HG03354 (cell line): ENCODE data around the gene WWOX.

Experiments used
- ATAC-seq: cut with Tn5 transposase; IDR thresholded peaks from one replicate; pipeline ENCODE4 v1.9.1; 2021; ENCODE audit warnings: mild to moderate bottlenecking; ENCODE audit not compliant: unreplicated experiment, poor library complexity, severe bottlenecking

The WWOX gene

DNA sequence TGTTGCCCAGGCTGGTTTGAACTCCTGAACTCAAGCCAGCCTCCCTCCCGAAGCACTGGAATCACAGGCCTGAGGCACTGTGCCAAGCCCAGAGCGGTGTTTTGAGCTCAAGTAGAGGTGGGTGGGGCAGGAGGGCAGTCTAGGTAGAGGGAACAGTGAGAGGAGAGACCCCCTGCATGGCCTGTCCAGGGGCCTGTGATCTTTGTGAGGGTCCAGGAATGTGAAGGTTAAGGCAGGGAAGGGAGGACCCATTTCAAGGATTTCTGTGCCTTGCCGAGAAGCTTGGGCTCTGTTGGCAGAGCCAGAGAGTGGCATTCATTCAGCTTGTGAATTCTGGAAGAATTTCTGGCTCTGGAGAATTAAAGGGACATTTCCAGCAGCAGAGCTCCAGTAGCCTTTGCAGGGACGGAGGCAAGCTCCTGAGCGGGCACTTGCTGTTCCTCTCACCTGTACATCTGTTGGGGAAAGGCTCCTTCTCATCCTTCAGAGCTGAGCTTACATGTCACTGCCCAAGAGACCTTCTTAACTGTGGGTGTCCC lies 2.7 kb downstream of the WWOX start:
- no peak for ATAC-seq

DNA sequence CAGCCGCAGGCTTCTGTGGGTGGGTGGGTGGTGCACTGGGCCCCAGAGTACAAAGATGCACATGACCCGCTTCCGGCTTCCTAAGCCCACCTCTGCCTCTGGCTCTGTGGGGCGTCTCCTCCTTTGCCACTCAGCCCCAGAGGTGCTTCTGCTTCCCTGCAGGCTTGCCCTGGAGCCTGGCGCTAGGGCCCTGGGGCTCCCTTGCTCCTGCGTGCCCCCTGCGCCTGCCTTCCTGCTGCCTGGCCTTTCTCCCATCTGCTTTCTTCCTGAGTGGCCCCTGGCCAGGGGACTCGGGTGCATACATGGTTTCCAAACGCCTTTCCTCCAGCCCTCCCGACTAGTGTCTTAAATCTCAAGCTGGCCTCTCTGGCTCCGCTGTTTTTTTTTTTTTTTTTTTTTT lies 3.4 kb downstream of the WWOX start:
- ATAC-seq: no peak

DNA sequence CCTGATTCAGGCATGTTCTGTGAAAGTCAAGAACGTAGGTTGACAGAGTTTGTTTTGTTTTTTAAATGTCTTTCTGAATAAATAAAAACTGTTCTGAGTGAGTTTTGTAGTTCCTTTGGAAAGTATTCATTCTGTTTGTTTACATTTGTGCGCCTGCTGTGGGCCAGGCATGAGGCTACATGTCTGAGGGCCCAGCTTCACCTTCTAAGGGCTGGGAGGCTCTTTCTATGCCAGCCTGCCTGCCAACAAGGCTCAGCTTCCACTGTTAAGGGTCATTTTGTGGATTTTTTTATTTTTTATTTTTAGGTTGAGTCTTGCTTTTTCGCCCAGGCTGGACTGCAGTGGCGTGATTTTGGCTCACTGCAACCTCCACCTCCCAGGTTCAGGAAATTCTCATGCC lies 6.1 kb downstream of the WWOX start:
- no peak for ATAC-seq

DNA sequence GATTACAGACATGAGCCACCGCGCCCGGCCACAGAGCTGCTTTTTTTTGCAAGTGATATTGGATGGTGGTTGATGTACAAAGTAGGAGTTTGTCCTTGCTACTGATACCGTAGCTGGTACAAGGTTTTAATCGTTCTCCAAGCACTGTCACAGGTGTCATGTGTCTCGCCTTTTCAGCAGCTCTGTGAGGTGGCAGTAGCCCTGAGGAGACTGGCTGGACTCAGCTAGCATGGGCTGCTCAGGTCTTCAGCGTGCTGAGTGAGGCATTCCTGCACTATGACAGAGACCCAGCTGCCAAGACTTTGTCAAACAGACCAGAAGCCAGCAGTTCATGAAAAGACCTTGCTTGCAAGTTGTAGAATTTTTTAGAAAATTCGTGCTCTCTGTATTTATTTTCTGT lies 7.2 kb downstream of the WWOX start:
- ATAC-seq: no peak

DNA sequence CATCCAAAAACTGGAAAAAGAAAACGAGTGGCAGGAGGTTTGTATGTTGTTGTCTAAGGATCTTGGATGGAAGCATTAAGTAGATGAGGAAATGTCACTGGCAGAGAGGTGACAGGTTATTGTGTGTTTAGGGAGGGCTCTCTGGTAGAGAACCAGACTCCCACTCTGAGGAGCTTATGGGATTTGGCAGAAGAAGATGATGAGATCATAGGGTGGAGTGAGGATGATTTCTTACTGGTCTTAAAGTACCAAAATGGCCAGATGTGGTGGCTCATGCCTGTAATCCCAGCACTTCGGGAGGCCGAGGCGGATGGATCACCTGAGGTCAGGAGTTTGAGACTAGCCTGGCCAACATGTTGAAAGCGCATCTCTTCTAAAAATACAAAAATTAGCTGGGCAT lies 9.0 kb downstream of the WWOX start:
- ATAC-seq: no peak

DNA sequence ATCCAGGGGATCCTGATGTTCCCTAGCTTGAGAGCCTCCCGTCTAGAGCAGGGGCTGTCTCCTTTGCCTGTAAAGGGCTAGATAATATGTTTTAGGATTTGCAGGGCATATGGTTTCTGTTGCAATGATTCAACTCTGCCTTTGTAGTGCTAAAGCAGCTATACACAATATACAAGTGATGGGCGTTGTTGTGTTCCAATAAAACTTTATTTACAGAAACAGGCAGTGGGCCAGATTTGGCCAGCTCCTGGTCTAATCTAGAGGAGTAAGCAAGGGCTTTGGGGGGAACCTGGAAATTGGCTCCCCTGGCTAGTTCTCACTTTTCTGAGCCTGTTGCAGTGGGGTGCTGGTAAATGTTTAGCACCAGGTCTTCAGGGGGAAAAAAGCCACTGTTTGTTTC lies 13.8 kb downstream of the WWOX start:
- no peak for ATAC-seq

DNA sequence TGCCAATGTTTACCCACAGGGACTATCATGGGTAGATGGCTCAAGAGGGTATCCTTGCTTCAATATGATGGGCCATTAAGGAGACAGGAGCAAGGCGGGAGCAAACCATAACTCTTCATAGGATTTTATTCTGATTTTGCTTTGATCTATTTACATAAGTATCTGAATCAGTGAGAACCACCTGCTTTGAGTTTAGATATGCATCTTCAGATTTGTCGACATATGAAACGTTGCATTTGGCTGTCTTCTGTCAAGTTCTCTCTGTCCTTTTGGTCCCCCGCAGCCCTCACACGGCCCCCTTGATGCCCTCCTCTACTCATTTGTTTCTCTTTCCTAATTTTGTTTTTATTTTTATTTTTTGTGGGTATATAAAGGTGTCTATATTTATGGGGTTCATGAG lies 16.2 kb downstream of the WWOX start:
- ATAC-seq: no peak

DNA sequence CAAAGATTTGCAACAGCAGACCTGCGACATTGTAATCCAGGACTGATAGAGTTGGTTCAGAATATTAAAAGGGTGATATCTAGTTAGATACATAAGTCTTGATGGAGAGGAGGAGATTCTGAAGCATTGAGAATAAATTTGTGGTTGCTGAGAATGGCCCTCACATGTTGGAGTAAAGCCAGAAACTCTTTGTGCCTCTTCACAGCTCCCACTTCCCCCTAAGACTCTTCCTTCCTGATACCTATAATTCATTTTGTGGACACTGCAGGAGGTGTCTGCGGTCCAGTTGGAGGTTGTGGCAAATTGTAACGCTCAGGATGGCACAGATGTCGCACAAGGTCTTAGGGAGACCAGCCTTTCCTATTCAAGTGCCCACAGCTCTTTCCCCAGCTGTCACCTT lies 17.5 kb downstream of the WWOX start:
- no peak for ATAC-seq

DNA sequence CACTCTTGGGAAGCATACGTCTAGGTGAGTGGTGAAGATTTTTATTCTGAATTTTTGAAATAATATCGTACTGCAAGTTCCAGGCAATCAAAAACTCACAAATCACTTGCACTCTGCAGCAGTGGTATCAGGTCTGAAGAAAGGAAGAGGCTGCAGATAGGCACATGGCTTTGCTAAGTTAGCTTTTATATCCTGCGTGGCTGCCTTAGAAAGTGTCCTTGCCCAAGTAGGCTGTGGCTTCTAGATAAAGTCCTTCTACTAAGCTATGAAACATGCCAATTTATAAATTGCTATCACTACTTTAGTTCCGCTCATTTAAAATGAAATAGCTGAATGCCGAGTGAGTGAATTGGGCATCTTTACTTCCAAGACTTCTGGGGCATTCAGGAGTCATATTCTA lies 17.9 kb downstream of the WWOX start:
- no peak for ATAC-seq

DNA sequence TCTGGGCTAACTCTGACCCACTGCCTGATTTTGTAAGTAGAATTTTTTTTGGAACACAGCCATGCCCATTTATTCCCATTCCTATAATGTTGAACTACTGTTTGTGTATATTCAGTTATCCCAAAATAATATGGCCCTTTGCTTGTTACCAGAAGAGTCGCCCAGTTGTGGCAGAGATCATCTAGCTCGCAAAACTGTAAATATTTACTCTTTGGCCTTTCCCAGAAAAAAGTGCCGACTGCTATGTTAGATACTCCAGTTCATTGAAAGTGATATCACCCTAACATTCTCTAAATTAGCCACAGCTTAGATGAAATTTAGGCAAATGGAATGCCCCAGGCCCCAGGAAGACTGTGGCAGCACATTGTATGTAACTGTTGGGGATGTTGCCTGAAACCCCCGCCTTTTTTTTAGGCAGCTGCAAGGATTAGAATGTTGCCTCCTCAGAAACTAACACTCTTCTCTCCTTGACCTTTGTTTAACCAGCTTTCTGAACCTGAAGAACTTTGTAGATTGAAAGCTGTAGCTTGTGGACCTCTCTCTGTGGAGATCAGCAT lies 19.1 kb downstream of the WWOX start:
- no peak for ATAC-seq

DNA sequence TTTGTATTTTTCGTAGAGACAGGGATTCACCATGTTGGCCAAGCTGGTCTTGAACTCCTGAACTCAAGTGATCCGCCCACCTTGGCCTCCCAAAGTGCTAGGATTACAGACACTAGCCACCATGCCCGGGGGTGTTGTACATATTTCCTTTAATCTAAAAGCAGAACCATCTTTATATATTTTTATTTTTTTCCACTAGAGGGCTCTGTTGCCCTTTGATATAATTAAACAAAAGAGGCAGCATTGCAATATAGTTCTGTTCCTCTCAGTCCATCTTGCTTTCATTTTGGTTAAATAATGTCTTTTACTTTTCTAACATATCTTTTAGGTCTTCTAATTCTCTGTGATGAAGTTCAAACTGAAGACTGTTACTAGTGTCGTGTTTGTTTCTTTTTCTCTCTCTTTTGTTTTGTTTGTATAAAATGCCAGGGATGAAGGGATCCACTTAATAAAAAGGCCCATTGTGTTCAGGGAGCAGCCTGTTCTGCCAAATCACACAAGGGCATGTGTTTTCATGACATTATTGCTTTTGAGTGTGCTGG lies 23.4 kb downstream of the WWOX start:
- ATAC-seq: peak; percentile 93

DNA sequence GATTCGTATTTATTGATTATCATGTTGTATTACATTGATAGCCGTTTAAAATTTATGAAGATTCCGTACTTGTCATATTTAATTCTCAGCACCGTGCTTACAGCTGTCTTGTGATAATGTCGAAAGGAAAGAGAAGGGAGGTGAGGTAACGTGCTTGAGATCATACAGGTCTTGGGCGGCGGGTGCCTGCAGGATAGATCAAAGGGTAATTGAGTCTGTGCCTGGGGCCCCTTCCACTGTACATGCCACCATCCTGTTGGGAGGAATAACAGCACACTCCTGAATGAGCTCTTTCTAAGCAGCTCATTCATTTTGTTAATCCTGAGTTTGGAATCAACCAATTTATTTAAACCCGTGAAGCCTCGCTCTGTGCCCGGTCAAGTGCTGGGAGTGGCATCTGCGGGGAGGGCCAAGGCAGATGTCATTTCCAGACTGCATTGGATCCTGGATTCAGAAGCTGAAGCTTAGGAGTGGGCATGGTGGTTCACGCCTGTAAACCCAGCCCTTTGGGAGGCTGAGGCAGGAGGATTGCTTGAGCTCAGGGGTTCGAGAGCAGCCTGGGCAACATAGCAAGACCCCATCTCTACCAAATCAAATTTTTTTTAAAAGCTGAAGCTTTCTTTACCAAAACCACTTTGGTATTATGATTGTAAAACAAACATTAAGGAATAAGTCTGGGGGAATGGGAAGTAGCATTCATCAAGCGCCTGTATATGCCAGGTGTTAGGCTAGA lies 25.8 kb downstream of the WWOX start:
- no peak for ATAC-seq

DNA sequence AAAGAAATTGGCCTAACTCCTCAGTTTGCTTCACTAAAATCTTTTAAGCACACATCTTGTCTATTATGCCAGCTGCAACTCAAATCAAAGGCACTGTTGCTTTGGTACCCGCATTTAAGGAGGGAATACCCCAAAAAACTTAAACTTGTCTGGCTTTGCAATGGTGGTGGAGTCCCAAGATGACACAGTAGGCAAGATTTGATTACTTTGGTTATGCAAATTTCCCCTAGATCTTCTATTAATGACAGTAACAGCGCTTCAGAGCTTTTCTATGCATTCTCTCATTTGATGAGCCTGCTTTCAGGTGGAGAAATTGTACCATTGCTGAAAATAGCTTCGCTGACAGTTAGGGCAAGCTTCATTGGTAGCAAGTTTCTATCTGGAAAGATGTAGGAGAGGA lies 27.2 kb downstream of the WWOX start:
- ATAC-seq: no peak

DNA sequence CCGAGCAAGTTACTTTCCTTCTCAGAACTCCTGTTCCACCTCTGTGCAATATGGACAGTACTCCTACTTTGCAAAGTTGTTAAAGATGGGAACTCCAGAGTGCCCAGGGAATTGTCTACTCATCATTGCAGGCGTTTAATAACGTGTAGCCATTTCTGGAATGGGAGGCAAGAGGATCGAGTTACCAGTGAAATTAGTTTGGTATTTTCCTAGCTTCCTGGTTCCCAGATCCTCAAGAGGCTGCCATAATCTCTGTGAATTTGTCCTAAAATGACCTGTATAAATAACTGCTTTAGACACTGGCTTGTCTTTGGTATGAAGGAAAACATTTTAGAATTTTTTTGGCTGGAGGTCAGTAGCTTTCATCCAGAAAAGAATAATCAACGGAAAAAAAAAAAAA lies 27.7 kb downstream of the WWOX start:
- ATAC-seq: no peak

DNA sequence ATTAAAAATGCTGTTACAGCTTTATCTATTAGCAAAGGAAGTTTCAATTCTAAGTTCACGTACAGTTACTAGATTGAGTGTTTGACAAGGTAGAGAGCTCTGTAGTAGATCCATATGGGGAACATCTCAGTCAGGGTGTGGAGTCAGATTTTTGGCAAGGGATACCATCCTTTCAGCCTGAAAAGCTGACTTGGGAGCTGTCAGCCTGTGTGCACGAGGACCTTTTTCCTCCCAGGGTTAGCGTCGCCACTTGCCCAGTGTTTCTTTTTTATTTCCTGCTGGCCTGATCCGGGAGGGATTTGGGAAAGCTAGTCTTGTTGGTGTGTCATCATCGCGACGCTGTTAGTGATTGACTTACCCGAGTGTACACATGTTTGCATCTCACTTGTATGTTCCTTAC lies 29.5 kb downstream of the WWOX start:
- no peak for ATAC-seq

DNA sequence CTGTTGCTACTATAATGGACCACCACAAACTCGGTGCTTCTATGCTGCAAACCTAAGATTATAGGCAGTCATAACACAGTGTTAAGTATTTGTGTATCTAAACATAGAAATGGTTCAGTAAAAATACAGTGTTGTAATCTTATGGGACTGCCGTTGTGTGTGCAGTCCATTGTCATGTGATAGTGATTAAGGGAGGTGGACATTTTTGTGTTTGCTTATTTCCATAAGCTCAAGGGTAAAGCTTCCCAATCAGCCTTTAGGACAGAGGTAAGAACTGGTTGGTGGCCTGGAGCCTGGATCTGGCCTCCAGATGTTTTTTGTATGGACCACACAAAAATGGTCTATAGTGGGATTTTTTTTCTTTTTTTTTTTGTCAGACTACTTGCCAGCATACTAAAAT lies 29.9 kb downstream of the WWOX start:
- ATAC-seq: no peak

DNA sequence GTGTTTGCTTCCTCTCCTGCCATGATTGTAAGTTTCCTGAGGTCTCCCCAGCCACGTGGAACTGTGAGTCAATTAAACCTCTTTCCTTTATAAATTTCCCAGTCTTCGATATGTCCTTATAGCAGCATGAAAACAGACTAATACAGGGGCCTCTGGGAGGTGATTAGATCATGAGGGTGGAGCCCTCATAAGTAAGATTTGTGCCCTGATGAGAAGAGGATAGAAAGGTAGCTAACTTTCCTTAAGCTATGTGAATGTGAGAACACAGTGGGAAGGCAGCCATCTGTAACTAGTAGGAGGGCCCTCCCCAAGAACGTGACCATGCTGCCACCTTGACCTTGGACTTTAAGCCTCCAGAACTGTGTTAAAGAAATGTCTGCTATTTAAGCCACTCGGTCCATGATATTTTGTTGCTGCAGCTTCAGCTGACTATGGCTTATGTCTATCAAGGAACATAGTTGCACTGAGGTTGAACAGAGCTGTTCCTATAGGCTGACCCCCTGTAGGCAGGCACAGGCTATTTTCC lies 30.7 kb downstream of the WWOX start:
- no peak for ATAC-seq

DNA sequence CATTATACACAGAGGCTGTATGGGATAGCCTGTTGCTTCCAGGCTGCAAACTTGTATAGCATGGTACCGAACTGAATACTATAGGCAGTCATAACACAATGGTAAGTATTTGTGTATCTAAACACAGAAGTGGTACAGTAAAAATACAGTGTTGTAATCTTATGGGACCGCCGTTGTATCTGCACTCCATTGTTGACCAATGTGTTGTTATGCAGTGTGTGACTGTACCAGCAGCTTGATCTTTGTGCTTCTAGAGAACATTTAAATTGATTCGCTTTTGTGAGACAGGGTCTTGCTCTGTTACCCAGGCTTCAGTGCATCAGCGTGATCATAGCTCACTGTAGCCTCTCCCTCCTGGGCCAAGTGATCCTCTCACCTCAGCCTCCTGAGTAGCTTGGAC lies 31.5 kb downstream of the WWOX start:
- no peak for ATAC-seq

DNA sequence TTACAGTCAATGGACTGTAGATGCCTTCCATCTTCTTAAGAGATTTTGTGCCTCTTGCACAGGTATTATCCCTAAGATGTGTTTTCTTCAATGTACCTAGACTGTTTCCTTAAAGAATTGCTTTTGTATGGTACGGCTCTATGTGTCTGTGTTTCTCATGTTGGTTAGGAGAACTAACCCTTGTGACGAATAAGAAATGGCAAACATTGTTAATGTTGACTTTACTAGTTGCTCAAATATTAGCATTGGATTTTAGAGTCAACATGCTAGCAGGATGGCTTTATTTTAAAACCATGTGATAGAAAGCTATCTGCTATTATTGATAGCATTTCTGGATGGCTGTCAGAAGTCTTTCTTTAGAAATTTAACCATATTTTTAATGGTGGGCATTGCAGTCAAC lies 34.5 kb downstream of the WWOX start:
- ATAC-seq: no peak

DNA sequence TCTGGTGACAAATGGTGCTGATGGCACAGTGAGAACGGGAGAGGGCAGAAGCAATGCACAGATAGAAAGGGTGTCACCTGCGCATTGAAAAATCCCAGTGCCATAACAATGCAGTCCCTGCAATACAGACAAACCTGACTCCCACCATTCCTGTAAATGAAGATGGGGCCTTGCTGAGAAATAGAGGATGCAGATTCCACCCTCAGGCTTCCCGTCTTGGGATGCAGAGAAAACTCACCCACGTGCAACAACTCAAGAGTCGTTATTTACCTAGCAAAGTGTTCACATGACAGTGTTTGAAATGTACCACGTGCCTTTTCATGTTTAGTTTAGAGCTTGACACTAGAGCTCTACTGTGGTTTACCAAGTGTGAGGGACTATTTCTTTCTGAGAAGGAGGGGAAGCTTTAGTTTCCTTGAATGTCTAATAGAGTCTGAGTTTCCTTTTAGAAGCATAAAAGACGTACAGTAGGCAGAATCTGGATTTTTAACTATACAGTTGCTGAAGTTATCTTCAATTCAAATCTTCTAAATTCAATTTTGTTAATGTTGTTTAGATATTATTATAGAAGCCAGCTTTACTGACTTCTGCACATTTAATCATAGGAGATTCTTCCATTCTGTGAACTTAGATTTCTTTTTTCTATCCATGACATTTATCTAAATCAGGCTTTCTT lies 35.6 kb downstream of the WWOX start:
- ATAC-seq: no peak

DNA sequence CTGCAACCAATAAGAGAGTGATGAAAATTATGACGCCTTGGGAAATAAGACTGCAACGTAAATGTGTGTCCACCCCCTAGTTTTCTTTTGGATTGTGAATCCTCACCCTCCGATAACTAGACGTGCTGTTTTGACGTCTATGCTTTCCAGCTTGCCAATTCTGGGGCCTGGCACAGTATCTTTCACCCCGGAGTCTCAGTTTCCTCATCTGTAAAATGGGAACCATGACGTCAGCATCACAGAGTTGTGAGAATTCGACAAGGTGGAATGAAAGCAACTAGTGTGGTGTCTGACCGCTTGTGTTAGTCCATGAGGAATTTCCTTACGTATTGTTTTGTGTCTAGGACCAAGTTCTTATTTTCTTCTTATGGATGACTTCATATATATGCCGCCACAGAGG lies 37.7 kb downstream of the WWOX start:
- no peak for ATAC-seq
